Endometrial microvascular endothelial cells (primary cell): ENCODE data around the gene B4GALT5. TPM values are rescaled to one million over a fixed set of nuclear protein-coding genes. Genes with fewer than 3 reads are reported as not detected.

Experiments
- in situ Hi-C: cut with HindIII; loops from 2 replicates; pipeline ENCODE4 v1.10.0; 2017; ENCODE audit warnings: low sequenced_read_pairs, low pct_unique_long_range_greater_than_20kb; ENCODE audit errors: inconsistent ontology term
- total RNA-seq: library from RNA; depleted of rRNA; stranded (reverse); fragments of >200 nt; gene quantifications from one replicate; pipeline ENCODE4 v1.2.3, GENCODE V29; 2015; ENCODE audit errors: inconsistent ontology term

The B4GALT5 gene
- total RNA-seq, 1 donor from 2014 or later = 30.7 TPM

GRCh38 chr20:49602345-49603208 lies 111.1 kb downstream of the B4GALT5 start:
- in situ Hi-C loops = no loop called here

DNA sequence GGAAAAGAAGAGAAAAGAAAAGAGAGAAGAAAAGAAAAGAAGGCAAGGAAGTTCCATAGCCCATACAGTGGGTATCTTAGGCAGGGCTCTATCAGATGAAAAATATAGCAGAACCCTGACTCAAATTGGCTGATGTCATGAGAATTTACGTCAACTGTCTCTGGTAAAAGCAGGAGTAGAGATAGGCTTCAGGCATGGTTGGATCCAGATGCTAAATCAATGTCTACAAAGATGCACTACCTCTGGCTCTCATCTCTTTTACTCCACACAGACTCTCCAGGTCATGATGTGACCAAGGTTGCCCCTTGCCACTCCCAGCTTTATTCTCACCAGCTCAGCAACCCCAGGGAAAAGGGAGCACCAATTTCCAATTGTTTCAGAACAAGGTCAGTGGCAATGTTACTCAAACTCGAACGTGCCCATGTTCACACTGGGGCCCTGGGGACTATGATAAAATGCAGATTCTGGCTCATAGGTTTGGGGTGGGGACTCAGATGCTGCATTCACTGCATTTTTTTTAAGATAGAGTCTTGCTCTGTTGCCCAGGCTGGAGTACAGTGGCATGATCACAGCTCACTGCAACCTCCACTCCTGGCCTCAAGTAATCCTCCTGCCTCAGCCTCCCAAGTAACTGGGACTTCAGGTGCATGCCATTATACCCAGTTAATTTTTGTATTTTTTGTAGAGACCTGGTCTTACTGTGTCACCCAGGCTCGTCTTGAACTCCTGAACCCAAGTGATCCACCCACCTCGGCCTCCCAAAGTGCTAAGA lies 112.3 kb downstream of the B4GALT5 start:
- in situ Hi-C loops = no loop called here

DNA sequence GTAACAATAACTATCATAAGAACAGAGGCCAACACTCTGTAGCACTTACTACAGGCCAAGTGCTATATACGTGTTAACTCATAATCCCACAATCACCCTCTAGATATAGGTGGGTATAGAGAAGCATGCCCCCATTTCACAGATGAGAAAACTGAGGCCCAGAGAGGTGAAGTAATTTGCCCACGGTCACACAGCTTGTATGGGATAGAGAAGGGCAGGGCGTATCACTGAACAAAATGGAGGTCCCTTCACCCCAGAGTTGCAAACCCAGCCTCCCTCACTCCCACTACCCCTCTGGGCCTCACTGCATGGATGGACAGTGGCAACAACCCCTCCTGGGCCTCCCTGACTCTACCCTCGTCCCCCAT lies 113.9 kb downstream of the B4GALT5 start:
- in situ Hi-C loops = no loop called here

DNA sequence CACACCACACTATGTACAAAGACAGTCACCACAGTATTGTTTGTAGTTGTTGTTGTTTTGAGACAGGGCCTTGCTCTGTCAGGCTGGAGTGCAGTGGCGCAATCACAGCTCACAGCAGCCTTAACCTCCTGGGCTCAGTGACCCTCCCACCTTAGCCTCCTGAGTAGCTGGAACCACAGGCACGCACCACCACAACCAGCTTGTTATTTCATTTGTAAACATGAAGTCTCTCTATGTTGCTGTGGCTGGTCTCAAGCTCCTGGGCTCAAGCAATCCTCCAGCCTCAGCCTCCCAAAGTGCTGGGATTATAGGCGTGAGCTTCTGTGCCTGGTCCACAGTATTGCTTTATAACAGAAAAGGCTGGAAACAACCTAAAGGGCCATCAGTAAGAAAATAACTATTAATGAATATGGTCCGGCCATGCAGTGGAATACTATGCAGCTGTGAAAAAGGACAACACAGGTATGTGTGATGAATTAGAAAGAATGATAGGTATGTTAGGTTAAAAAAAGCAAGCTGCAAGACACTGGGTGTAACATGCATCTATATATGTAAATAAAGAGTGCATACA lies 115.8 kb downstream of the B4GALT5 start:
- in situ Hi-C loops = no loop called here

- in situ Hi-C loops = no loop called here
Observed at GRCh38 chr20:49595811-49596561, 117.7 kb downstream of the B4GALT5 start.

GRCh38 chr20:49595346-49595745 lies 118.3 kb downstream of the B4GALT5 start:
- in situ Hi-C loops = no loop called here

- in situ Hi-C loops = no loop called here
Observed at GRCh38 chr20:49594931-49595315, 118.8 kb downstream of the B4GALT5 start.

- in situ Hi-C loops = no loop called here
Observed at GRCh38 chr20:49594143-49594930, 119.3 kb downstream of the B4GALT5 start.

DNA sequence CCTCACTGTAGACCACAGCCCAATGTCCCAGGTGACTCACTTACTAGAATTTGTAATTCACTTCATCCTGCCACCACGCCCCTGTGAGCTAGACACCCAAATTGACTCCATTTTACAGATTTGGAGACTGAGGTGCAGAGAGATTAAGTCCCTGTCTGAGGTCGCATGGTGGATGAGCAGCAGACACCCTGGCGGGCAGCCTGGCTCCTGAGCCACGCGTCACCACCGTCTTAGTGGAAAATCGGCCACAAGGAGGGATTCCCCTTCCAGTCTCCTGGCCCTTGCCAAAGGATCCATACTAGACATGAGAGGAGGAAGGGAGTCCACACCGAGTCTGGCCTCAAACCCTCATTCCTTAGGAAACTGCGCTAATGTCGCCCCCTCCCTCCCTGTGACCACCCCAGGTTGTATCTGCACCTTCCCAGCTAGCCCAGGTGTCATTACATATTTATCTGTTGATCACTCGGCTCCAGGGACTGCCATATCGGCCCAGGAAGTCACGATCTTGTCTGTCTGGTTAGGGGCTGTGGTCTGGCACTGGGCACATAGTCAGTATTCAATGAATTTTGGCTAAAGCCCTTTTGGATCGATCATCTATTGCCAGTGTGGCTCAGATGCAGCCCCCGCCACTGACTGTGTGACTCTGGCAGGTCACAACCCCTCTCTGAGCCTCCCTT lies 120.1 kb downstream of the B4GALT5 start:
- in situ Hi-C loops = no loop called here

DNA sequence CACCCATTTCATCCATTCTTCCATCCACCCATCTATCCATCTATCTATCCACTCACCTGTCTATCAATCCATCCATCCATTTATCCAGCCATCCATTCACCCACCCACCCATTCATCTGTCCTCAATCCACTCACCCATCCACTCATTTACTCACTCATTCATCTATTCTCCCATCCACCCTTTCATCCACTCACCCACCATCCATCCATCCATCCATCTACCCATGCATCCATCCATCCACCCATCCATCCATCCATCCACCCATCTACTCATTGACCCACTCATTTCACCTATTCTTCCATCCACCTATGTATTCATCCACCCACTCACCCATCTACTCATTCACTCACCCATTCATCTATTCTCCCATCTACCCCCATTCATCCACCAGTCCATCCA lies 121.6 kb downstream of the B4GALT5 start:
- in situ Hi-C loops = no loop called here

GRCh38 chr20:49591217-49591865 lies 122.3 kb downstream of the B4GALT5 start:
- in situ Hi-C loops = no loop called here

DNA sequence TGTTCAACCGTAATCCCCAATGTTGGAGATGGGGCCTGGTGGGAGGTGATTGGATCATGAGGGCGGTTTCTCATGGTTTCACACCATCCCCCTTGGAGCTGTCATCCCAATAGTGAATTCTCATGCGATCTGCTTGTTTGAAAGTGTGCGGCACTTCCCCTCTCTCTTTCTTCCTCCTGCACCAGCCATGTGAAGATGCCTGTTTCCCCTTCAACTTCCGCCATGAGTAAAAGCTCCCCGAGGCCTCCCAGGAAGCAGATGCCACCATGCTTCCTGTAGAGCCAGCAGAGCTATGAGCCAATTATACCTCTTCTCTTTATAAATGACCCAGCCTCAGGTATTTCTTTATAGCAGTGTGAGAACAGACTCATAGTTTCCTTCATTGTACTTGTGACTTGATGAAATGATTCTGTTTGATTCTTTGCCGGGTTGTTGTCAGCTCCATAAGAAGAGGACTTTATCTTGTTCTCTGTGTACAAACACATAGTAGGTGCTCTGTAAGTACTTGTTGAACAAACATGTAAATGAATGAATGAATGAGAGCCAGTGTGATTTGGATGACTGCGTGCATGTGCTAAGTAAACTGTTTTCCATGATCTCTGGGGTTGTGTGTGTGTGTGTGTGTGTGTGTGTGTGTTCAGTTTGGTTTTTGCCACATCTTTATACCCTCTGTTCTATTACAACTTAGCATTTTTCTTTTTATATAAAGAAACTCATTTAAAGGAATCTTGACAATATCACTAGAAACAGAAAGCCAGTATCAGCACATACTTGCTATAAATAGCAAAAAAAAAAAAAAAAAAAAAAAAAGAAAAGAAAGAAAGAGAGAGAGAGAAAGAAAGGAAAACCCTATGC lies 123.3 kb downstream of the B4GALT5 start:
- in situ Hi-C loops = no loop called here

DNA sequence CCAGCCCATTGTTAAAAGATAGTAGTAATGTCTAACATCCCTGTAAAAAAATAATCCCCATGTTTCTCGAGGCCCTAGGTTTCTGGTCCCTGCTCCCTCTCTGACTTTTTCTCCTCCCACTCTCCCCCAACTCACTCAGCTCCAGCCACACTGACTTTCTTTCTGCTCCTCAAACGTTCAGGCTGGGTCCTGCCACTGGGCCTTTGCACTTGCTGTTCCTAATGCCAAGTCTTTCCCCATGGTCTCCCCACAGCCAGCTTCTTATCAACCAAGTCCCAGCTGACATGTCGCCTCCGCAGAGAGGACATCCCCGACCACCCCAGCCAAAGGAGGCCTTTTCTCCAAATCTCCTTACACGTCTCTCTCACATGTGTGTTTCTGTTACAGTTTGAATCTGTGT lies 123.9 kb downstream of the B4GALT5 start:
- in situ Hi-C loops = no loop called here

- in situ Hi-C loops = no loop called here
Observed at GRCh38 chr20:49587111-49587570, 126.5 kb downstream of the B4GALT5 start.

- in situ Hi-C loops = no loop called here
Observed at GRCh38 chr20:49585585-49586245, 128.0 kb downstream of the B4GALT5 start.
